HG03139 (cell line): ENCODE measurements around the gene SUPT5H.
"Not testable (repeated sequence)": the region's sequence is repeated elsewhere in the genome, so short reads cannot be mapped to it uniquely, and the experiment has no call there.

Source experiments
- ATAC-seq: cut with Tn5 transposase; IDR thresholded peaks from one replicate; pipeline ENCODE4 v1.9.1; 2021; ENCODE audit not compliant: unreplicated experiment

Gene SUPT5H

DNA sequence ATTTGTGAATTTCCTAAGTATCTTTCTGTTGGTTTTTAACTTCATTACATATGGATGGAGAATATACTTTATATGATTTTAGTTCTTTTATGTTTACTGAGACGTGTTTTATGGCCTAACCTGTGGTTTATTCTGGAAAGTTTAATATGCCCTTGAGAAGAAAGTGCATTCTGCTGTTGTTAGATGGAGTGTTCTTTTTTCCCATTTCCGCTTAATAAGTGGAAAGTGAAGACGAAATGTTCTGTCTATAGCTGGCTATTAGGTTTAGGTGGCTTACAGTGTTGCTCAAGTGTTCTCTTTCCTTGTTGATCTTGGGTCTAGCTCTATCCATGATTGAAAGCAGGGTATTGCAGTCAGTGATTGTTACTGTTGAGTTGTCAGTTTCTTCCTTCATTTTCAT lies 18.0 kb downstream of the SUPT5H start:
- no peak for ATAC-seq

DNA sequence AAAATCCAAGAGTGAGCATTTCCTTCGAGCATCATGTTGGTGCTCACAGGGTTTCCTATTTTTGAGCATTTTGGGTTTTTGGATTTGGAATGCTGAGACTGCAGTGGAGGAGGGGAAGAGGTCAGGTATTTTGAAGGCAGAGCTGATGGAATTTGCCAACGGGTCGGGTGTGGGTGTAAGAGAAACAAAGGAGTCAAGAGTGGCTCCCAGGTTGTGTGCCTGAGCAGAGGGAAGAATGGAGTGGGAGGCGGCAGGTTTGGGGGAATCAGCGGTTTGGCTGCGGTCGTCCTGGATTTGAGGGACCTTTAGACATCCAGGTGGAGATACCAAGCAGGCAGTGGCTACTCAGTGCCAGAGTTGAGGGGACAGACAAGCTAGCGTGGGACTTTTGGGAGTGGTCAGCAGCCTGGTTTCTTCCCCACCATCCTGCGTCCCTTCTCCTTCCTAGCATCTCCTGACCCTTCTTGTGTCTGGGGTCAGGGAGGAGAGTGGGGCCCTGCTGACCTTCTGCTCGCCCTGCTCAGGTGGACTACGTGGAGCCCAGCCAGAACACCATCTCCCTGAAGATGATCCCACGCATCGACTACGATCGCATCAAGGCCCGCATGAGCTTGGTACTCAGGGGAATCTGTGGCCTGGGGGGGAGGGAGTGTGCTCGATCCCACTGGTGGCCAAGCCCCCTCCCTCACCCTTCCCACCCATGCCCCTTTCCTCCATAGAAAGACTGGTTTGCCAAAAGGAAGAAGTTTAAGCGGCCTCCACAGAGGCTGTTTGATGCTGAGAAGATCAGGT lies 20.8 kb downstream of the SUPT5H start:
- no peak for ATAC-seq

DNA sequence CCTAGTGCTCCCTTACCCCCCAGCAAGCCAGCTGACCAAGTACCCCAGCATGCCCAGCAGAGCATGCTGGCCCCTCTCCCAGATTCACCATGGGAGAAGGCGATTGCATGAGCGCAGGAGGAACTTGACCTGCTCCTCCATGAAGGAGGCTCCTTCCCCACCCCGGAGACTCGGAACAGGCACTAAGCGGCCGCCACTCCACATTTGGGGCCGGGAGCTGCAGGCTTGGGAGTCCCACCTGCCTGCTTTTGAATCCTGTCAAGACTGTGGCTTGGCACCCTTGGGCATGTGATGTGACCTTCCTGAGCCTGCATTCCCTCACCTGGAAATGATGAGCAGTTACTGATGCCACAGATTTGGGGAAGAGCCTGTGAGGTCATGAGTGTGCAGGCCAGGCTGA lies 22.6 kb downstream of the SUPT5H start:
- no peak for ATAC-seq

DNA sequence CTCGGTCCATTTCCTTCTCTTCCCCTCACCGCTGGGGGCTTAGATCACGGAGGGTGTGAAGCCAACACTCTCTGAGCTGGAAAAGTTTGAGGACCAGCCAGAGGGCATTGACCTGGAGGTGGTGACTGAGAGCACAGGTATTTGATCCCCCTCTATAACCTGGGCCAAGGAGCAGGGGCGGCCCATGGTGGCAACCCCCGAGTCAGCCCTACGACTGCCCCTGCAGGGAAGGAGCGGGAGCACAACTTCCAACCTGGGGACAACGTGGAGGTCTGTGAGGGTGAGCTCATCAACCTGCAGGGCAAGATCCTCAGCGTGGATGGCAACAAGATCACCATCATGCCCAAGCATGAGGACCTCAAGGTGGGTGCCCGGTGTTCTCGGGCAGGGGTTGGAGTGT lies 23.7 kb downstream of the SUPT5H start:
- no peak for ATAC-seq

GRCh38 chr19:39469567-39469966 lies 24.2 kb downstream of the SUPT5H start:
- no peak for ATAC-seq

DNA sequence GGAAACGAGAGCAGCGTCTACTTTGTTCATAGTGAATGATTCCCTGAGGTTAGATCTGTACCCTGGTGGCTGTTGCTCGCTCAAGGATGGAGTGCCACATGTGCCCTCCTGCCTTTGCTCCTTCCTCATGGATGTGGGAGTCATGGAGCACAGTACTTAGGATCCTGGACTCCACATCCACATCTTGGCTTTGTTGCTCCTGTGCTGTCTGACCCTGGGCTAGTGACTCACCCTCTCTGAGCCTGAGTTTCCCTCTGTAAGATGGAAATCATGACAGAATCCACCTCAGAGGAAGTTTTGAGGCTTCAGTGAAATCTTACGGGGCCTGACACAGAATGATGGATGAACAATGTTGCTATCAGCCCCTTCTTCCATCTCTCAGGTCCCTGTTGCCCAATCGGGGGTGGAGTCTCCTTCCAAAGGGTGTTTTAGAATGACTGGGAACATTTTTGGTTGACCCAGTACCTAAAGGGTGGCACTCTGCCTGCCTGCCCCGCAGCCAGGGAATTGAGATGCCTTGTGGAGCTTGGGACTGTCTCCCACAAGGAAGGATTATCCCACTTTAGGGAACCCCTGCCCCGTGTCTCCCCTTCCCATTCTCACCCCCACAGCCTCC lies 25.4 kb downstream of the SUPT5H start:
- ATAC-seq: no peak

GRCh38 chr19:39471756-39472536 lies 26.6 kb downstream of the SUPT5H start:
- ATAC-seq: no peak

- ATAC-seq: no peak
Observed at GRCh38 chr19:39472746-39473442, 27.5 kb downstream of the SUPT5H start.

DNA sequence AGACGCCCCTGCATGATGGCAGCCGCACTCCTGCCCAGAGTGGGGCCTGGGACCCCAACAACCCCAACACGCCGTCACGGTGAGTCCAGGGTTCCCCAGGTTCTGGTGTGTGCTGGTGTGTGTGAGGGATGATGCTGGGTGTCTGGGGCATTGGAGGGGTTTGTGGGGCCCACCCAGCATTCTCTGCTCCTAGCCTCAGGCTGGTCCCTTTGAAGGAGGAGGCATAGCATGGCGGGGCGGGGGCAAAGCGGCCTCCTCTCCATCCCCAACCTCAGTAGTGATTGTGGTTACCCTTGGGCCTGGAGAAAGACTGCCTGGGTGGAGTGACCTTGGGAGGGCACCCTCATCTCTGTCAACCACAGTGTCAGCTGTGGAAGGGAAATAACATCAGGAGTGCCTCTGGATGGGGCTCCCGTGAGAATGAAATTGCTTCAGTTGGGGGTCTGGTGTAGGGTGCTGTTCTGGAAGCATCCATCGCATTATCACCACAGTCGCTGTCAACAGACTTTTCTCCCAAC lies 28.1 kb downstream of the SUPT5H start:
- ATAC-seq: no peak

GRCh38 chr19:39474139-39474620 lies 28.8 kb downstream of the SUPT5H start:
- no peak for ATAC-seq

GRCh38 chr19:39475748-39476147 lies 30.4 kb downstream of the SUPT5H start:
- no peak for ATAC-seq

- ATAC-seq: not testable (repeated sequence)
Observed at GRCh38 chr19:39479319-39479801, 34.0 kb downstream of the SUPT5H start.

GRCh38 chr19:39479916-39480315 lies 34.5 kb downstream of the SUPT5H start:
- no peak for ATAC-seq

GRCh38 chr19:39480337-39481228 lies 35.2 kb downstream of the SUPT5H start, which contains the start of gene TIMM50:
Gene TIMM50, plus strand, starts transcription at chr19:39480838. Its CDS starts 16 bp downstream, at chr19:39480854.
- peak; percentile 89 for ATAC-seq

DNA sequence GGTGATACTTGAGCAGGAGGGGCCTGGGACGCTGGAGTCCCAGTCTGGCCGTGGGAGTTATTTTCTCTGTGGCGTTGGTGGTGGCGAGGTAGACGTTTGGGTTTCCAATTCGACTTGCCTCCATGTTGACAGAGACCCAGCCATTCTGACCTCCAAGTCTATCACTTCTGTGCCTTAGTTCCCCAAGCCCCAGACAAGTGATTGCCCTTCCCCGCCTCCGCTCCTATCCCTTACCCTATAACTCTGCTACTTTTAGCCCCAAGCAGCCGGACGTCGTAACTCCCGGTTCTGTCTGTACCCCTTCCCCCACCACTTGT lies 35.8 kb downstream of the SUPT5H start:
- ATAC-seq: no peak

DNA sequence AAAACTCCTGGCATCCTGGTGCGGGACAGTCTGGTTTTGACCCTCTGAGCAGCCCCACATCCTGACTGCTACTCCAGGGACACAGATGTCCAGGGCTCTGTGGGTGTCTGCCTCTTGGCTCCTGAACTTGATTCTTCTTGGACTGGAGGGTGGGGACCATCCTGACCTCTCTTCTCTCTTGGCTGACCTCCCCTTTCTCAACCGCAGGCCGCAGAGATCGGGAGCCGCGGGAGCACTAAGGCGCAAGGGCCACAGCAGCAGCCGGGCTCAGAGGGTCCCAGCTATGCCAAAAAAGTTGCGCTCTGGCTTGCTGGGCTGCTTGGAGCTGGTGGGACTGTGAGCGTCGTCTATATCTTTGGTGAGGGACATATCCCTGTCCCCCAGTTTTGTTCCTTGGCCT lies 36.3 kb downstream of the SUPT5H start:
- no peak for ATAC-seq

GRCh38 chr19:39483141-39483540 lies 37.8 kb downstream of the SUPT5H start:
- ATAC-seq: no peak

- no peak for ATAC-seq
Observed at GRCh38 chr19:39489756-39490155, 44.4 kb downstream of the SUPT5H start.

GRCh38 chr19:39492225-39492624 lies 46.8 kb downstream of the SUPT5H start:
- ATAC-seq: no peak

DNA sequence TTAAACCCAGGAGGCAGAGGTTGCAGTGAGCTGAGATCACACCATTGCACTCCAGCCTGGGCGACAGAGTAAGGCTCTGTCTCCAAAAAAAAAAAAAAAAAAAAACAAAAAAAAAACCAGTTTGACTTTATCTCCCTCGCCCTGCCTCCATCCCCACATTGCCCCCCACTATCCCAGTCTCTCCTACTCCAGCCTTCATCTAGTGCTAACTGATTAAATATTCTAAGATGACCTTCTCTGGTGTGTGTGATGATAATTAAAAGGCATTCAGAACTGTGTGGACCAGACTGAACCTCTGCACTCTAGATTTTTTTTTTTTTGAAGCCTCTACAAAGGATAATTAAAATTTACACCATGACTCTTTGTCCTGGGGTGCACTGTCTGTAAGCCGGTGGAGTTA lies 47.4 kb downstream of the SUPT5H start:
- no peak for ATAC-seq
